Measurements from ENCODE around the gene CPA5.

CPA5 gene

DNA sequence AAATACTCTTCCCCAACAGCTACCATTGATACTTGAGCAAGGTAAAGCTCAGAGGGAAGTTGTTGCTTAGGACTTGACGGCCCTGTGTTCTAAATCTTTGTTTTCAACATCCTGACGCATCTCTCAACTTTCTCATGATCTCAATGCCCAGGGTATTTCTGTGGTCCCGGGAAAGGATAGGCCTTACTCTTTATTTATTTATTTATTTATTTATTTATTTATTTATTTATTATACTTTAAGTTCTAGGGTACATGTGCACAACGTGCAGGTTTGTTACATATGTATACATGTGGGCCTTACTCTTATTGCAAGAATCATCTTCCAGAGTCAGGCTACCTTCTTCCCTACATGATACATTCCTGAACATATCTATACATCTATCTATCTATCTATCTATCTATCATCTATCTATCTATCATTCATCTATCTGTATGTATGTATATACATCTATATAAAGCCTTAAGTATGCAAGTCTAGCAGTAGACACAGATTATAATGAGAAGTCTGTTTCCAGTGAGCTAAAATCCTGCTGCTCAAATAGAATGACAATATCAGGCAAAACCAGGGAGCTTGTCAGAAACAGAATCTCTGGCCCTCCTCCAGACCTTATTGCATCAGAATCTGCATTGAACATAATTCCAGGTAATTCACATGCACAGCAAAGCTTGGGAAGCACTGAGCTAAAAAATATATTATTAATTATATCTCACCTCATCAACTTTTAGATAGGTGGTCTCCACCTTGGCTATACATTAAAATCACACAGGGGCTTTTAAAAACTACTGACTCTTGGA, 12.2 kb upstream of the CPA5 start:
- DNase-seq, result no peak

DNA sequence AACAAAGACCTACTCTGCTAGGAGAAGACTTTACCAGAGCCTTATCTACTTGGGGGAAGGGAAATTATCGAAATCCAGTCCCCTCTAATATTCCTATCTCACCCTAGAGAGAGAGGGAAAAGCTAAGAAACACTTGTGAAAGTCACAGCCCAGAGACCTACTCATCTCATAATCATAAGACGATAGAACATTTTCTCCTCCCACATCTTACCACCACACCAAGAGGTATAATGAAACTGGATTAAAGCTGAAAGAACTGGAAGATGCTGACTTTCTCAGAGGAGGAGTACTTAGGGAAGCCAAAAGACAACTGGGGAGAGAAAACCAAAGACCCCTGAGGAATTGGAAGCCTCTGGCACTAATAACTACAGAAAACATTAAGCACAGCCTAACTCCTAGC, 10.8 kb upstream of the CPA5 start:
- no peak for DNase-seq

DNA sequence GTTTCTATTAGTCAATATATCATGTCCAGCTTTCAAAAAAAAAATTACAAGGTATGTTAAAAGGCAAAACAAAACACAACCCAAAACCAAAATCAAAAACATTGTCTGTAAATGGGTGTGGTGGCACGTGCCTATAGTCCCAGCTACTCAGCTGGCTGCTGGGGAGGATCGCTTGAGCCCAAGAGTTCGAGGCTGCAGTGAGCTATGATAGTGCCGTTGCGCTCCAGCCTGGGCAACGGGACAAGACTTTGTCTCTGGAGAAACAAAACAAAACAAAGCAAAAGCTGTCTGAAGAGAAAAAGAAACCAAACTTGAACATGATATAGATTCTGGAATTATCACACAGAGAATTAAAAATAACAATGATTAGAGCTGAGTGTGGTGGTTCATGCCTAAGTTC, 10.3 kb upstream of the CPA5 start:
- DNase-seq, result no peak

DNA sequence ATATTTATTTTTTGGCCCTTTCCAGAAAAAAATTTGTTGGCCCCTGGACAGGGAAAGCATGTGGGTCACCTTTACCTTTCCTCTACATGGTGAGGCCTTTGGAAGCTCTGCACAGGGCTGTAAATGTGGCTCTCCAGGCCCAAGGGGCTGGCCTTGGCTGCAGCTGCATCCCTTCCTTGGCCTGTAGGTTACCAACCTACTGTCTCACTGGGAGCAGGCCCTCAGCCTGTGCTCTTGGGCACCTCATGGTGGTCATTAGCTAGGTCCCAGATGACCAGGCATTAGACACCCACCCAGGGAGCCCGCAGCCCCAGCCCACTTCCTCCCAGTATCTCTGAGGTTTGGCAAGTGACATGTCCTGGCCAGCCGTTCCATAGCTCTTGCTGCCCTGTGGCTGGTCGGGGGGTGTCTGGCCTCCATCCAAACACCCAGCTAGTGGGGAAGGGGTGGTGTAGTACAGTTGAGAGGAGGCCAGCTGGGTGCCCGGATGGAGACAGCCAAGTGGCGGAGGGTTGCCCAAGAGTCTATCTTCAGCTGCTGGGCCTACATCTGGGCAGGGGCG, 7.1 kb upstream of the CPA5 start:
- no peak for DNase-seq

DNA sequence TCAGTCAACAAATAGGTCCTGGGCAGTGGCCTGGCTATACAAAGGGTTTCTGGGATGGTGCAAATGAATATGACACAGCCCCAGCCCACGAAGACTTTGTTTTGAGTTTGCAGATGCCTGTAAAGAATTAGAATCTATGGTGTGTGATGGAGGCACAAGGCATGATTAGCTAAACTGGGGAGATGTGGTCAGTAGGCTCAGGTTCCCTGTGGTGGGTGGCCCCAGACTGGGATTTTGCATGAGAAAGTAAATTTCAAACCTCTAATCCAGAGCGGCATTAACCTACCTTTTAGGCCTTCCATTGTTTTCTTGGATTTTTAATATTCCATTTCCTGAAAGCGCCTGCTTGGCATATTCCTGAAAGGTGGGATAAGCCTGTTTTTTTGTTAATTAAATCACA, 6.4 kb upstream of the CPA5 start:
- no peak for DNase-seq

DNA sequence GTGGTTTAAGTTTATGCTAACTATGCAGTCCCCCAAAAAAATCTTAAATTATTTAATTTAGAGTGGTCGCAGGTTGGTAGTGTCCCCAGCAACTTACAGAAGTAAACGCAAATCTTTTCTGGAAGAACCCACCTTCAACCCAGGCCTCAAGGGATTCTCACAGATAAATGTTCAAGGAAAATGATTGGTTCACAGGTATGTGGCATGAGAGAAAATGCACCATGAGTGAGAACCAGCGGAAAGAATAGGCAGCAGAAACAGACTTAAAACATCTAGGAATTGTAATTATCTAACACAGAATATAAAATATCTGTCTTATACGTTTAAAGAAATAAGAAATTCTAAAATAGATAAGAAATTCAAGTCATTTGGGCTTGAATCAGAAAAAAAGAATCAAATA, 2.7 kb upstream of the CPA5 start:
- DNase-seq, result no peak

DNA sequence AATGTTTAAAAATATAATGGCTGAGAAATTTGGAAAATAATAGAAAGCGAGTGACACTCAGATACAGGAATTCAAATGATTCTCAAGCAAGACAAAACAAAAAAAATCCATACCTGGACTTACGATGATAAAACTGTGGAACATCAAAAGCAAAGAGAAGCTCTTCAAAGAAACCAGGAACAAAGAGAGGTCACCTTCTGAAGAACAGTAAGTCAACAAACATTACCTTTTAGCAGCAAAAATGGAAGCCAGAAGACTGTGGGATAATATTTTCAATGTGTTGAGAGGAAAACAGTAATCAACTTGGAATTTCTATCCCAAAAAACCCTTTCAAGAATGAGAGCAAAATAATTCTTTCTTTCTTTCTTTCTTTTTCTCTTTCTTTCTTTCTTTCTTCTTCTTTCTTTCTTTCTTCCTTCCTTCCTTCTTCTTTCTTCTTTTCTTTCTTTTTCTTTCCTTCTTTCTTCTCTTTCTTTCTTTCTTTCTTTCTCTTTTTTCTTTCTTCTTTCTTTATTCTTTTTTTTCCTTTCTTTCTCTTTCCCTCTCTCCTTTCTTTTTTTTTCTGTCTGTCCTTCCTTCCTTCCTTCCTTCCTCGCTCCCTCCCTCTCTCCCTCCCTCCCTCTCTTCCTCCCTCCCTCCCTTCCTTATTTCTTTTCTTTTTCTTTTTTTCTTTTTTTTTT, 1.8 kb upstream of the CPA5 start:
- no peak for DNase-seq

DNA sequence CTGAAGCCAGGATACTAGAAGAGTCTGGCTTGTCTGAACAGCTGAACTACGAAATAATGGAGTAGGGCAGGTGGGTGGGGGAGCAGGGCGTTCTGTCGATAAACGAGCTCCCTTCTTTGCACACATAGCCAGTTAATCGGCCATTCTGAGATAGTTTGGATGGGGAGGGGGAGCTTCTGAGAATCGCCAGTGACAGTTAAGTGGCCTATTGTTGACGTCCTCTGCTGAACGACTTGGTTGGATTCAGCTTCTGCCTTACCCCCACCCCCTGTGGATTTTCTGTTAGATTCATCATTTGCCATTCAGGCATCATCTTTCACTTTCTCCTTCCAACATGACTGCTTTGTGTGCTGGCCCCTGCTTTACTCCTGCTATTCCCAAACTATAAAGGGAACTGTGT, 520 bp downstream of the CPA5 start:
- DNase-seq, result no peak

DNA sequence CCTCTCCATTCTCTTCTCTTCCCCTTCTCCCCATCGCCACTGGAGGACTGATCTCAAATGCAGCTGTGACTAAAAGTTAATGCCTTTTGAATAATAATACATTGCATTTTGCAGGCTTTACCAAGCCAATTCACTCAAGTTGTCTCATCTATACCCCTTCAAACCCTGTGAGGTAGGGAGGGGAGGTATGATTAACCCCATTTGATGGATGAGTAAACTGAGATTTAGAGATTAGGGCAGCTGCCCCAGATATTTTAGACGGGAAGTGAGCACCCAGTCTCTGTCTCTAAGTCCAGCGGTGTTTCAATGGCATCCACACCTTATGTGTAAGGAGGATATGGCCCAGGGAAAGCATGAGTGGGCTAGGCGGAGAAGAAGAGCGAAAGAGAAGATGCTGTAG, 1.1 kb downstream of the CPA5 start:
- no peak for DNase-seq

DNA sequence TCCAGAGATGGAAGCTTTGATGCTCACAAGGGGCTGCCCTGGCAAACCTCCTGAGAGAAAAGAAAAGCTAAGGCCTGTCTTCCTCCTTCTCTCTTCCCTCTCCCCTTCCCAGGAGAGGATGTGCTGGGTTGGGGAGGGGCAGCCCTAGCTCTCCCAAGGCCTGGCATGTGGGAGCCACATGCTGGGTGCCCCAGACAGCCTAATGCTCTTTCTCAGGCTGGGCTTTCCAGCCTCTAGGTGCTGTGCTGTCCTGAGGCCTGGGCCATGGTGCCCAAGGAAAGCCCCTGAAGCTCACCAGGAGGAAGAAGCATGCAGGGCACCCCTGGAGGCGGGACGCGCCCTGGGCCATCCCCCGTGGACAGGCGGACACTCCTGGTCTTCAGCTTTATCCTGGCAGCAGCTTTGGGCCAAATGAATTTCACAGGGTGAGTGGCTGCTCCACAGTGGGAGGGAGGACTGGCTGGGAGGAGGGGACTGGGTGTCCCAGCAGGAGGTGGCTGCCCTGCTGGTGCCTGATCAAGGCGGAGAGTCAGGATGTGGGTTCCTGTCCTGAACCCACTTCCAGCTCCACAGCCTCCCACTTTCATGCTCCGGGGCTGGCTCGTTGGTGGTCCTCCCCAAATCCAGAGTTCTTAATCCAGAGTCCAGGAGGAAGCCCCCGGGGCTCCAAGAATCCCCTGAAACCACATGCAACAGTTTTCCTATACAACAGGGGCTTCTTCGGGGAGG, 1.7 kb downstream of the CPA5 start:
- DNase-seq, result no peak

DNA sequence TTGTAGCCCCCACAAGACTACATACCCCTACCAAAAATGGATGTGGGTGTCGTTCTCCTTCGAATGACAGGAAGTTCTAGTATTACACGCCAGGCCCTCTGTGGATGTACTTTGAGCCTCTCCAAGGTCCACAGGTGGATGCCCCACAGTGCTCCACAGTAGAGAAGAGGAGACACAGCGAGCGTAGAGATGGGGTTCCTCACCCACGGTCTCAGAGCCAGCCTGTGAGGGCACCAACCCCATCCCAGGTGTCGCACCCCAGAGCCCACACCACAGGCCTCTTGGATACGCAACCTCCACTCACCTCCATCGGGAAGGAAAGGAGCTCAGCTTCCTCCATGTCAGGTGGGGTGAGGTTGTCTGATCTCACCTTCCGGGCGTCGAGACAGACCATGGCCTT, 2.3 kb downstream of the CPA5 start:
- no peak for DNase-seq

DNA sequence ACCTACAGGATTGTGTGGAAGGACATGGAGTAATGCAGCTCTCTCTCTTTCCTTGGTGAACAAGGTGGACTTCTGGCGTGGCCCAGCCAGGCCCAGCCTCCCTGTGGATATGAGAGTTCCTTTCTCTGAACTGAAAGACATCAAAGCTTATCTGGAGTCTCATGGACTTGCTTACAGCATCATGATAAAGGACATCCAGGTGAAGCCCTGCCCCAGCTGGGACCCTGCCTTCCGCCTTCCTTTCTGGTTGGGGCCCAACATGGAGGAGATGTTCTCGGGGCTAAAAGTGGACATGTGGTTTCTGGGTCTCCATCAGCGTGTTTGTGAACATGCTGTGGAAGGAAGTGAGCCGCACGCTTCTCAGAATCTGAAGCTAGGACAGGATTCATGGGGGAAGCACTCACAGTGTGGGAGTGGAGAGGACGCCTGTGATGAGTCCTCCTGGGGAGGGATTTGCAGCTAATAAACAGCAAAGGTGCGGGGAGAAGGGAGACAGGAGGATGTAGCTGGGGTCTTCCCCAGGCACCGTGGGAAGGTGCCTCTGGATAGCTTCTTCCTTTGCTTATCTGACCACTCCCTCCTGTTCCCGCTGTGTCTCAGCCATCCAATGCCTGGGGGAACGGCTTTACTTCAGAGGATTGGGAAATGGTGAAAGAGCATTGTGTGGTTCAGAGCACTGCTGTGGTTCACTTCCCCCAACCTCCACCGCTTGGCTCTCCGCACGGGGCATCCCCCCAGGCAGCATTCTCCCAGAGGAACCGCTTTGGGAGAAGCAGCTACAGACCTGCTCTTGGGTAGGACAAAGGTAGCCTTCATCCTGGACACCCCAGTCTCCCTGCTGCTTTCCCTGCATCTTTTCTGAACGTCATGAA, 5.5 kb downstream of the CPA5 start:
- DNase-seq, result no peak

DNA sequence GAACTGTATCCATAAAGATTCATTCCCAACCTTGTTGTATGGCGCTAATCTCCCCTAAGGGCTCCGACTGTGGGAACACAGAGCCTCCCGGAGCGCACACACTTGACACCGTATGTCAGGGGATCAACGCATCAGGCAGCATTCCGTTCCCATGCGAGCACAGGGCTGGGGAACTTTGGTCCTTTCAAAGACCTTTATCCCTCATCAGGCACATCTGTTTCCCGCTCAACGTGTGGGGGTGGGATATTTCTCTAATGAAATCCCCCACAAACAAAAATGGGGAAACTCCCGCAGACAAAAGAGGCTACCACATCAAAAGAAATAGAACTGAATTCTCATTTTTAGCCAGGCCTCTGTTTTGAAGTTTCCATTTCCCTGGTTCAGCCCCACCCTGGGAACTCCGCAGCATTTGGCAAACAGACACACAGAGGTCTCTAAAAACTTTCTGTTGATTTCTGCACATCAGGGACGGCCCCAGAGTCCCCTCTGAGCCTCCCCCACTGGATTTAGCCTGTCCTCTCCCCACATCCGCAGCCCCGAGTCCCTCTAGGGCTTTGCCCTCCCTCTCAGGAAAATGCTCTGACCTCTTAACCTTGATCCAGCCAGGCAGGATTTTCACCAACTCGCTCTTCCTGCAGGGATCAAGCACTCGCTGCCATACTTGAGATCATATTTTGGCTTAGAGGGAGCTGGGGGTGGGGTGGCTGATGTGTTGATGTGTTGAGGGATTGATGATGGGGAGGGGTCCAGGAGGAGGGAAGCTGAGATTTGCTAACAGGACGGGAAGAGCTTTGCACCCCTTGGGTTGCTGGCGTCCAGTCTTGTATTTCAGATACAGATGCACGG, 6.6 kb downstream of the CPA5 start:
- no peak for DNase-seq

DNA sequence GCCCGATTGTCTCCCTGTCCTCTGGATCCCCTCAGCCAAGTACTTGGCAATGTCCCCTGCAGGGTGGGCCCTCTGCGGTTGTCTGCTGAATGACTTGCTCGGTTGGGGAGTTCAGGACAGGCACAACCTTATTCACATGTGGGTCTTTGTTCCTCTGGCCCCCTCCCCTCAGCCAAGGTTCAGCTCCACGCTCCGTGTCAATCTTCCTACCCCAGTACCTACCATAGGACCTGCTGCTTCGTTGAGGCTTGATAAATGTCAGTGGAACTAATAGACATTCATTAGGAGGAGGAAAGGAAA, 7.1 kb downstream of the CPA5 start:
- no peak for DNase-seq

DNA sequence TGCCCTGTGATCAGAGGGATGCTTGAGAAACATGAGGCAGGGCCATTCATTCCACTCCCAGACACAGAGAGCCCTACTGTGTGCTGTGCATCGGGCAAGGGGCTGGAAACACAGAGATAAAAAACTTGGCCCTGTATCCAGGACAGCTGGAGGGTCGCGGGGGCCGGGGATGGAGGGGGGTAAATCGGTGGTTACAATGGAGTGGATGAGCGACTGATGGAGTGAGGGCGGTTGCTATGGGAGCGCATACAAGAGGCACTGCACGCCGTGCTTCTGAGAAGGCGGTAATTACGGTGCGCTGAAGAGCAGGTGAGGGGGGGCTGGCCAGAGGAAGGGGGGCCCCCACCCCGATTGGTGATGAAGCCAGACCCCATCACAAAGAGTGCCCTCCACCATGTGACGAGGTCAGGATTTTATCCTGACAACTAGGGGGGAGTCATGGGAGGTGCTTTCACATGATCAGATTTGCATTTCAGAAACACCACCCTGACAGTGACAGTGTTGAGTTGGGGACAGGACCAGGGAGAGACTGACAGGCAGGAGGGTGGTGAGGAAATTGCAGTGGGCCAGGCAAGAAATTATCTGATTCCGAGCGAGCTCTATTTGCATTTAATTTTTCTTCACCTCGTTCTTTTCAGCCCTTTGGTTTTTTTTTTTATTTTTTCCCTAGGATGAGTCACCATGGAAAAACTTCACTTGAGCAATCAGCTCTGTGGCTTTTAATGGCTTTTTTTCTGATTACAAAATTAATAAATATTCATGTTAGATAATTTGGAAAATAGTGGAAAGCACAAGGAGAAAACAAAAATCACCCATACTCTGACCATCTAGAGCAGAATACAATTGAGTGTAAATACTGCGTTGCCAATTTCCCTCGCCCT, 7.8 kb downstream of the CPA5 start:
- no peak for DNase-seq

DNA sequence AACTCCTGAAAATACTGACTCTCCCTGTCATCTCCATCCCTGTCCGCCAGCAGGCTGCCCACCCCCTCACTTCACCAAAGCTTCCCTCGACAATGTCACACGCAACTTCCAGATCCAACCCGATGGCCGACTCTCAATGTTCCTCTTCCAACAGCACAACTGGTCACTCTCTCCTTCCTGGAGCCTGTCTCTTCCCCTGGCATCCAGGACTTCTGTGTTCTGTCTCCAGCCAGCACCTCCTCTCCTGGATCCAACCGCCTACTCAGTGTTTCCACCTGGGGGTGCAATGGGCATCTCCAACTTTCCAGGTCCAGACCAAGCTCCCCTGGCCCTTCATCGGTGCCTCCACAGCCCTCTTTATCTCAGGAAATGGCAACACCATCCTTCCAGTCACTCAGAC, 8.6 kb downstream of the CPA5 start:
- no peak for DNase-seq

DNA sequence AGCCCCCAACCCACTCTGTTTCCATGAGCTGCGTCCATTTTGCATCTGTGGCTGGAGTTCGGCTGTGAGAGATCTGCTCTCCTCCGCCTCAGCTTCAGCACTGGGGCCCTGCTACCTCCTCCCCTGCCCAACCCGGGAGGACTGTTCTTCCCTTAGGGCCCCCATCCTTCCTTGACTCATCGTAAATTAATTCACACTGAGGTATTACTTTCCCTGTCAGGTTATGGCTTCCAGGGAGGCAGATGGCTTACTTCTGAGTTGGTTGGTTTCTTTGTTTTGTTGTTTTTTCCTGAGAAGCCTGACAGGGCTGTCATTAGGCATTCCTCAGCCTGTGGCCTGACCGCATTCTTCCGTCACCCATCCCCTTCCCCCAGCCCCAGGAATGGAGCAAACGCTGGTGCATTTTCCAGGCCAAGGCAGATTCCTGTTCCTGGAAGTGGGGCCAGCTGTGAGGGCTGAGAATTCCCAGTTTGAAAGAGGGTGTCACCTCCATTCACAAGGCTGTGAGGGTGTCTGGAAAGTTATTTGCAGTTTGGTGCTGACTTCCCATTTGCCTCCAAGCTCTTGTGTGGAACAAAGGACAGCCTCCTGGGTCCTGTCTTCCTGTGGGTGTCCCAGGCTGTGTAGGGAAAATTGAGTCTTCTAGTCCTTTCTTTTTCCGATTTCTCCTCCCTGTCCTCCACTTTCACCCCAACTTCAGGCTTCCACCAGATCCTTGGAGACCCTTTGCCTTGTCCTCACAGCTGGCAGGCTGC, 11.7 kb downstream of the CPA5 start:
- DNase-seq, result no peak

DNA sequence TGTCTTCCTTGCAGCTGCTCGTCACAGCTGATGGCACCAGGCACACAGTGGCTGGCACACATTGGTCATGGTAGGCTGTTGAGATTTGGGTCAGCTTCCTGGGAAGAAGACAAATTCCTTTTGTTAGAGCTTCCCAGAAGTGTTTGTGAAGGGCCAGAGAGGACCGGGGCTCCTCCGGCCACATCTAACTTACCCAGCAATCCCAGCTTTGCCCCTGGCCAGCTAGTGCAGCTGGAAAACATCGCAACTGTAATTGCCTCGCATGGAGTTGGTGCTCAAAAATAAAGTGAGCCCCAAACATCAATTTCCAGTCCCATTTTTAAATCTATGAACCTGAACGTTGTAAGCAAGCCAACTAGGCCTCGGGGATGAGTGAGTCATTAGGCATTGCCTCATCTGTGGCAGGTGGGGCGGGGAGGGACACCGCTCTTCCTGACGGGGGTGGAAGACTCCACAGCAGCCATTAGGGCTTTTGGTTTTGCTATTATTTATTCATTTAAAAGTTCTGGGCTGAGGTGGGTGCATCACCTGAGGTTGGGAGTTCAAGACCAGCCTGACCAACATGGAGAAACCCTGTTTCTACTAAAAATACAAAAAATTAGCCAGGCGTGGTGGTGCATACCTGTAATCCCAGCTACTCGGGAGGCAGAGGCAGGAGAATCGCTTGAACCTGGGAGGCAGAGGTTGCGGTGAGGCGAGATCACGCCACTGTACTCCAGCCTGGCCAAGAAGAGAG, 12.4 kb downstream of the CPA5 start:
- DNase-seq, result no peak

DNA sequence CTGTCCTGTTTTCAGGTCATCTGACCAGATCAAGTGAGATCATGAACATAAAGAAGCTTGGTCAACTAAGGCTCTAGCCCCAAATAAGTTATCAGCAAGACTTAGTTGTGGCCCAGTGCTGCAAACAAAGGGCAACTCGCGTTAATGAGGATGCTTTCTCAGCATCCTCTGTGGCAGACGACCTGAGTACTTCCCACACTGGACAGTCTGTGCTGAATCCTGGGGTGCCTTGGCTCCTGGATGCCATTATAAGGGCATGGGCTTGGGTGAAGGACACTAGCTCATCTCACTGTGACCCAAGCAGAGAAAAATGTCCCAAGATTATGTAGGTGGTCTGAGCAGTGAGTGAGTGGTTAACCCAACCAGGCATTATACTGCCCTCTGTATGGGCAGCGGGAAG, 13.9 kb downstream of the CPA5 start:
- DNase-seq, result no peak

Data from effector CD8-positive, alpha-beta T cell (primary cell).